NCI-H2196 treated with DMSO at 0.1 percent for 48 hours (cell line): ENCODE data around the gene YPEL4.

Source experiments
- DNase-seq: peaks from one replicate; lab custom pipeline; 2025; ENCODE audit not compliant: unreplicated experiment; lab: John Stamatoyannopoulos, UW

The YPEL4 gene

DNA sequence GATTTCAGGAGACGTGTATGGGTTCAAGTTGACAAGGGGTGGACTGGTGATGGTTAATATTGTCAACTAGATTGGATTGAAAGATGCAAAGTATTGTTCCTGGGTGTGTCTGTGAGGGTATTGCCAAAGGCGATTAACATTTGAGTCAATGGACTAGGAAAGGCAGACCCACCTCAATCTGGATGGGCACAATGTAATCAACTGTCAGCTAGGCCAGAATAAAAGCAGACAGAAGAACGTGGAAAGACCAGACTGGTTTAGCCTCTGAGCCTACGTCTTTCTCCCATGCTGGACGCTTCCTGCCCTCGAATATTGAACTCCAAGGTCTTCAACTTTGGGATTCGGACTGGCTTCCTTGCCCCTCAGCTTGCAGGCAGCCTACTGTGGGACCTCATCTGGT, 1.7 kb upstream of the YPEL4 start:
- DNase-seq = no peak

DNA sequence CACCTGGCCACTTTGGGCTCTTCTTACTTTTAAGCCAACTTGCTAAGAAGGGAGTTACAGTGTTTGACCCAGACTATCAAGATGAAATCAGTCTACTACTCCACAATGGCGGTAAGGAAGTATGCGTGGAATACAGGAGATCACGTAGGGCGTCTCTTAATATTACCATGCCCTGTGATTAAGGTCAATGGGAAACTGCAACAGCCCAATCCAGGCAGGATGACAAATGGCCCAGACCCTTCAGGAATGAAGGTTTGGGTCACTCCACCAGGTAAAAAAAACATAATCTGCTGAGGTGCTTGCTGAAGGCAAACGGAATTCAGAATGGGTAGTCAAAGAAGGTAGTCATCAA, 1.0 kb upstream of the YPEL4 start:
- no peak for DNase-seq

DNA sequence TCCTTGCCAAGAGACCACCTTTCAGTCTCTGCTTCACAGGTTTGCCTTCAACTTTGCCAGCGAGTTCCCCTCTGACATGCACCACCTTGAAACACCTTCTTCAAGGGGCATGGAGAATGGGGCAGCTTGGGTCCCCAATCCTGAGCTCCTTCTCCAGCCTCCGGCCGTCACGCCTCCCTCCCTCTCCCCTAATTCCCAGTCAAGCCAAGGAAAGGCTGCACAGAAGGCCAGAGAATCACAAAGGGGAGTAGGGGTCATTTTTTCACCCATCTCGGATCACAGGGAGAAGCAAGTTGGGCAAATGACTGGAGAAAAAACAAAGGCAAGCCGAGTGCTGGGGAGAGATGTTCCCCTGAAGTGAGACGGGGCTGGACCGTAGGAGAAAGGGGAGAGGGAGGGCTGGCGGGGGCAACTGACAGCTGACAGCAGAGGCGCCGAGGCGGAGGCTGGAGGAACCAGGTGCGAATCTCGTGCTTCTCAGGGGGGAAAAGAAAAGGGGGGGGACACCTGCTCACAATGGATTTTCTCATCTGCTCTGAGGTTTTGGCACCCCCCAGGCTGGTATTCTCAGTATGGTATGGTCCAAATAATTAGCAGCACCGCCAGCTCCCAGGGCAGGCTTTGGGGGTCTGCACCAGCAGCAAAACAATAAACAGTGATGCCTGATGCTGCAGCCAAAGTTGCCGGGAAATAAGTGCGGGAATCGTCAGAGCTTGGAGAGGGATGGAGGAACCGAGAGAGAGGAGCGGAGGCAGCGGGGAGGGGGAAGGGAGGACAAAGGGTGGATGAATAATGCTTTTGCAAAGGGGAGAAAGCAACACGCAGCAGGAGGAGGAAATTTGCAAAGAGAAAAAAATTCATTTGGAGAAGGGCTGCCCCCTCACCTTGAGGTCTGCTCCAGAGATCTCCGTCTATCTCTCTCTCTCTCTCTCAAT, 644 bp downstream of the YPEL4 start:
- DNase-seq = no peak

DNA sequence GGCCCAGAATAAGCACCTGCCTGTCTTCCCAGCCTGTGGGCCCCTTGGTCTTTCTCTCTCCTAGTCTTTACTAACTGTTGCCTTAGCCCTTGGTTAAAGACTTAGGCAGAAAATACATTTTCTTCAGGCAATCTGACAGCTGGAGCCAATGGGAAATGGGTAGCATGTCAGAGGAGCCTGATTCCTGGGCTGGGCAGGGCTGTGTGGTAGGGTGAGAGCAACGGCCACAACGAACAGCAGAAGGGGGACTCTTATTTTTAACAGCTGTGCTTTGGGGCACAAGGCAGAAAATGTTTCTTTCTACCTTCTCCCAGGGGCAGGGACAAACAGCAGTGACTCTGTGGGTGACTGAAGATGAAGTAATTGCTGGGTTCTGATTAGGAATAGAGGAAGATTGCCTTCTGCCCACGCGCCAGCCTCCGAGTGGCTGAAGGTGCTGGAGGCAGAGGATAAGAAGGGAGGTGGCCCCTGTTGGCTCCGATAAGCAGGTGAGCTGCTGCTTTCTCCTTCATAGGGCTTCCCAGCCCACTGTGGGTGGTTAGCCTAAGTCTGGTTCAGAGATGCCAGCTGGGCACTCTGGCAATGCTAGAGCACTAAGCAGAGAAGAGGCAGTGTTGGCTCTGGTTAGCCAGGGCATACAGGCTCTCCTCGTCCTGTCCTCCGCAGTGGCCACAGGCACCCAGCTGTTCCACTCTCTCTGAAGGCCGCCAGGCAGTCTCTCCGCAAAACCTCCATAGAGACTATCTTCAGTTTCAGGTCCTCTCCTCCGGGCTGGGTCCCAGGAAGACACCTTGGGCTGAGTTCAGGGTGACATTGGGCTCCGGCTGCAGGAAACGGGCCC, 1.5 kb downstream of the YPEL4 start:
- no peak for DNase-seq

DNA sequence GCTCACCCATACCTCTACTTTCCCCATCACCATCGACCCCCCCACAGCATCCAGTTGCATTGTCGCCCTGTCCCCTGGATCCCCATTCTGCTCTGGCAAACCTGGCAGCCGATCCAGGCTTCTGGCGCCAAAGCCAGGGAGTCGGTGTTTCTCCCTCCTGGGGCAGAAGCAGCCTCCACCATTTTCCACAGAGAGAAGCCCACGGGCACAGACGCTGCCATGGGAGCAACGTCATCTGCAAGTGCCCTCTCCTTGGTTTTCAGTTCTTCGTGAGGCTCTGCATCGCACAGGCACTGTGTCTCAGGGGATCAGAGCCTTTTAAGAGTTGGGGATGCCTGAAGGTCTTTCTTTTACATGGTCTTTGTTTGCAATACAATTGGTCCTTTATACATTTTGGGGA, 2.3 kb downstream of the YPEL4 start:
- no peak for DNase-seq

DNA sequence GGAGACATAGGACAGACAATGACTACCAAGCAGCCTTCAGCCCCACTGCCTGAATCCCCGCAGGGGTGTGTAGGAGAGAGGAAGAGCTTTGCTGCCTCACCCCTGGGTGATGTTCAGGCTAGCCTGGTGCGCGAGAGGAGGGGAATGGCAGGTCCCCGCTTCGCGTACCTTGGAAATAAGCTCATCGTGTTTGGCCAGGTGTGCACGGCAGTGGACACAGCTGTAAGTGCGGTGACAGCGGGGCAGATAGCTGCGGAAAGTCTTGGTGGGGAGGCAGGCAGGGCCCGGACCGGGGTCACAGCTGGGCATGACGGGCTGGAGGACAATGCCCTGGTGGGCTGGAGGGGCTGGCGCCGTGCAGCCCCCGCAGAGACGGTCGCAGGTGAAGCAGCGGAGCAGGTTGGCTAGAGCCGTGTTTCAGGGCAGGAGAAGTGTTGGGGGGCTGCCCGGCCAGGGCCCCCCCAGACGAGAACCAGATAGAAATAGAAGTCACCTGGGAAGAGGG, 2.9 kb downstream of the YPEL4 start:
- no peak for DNase-seq

DNA sequence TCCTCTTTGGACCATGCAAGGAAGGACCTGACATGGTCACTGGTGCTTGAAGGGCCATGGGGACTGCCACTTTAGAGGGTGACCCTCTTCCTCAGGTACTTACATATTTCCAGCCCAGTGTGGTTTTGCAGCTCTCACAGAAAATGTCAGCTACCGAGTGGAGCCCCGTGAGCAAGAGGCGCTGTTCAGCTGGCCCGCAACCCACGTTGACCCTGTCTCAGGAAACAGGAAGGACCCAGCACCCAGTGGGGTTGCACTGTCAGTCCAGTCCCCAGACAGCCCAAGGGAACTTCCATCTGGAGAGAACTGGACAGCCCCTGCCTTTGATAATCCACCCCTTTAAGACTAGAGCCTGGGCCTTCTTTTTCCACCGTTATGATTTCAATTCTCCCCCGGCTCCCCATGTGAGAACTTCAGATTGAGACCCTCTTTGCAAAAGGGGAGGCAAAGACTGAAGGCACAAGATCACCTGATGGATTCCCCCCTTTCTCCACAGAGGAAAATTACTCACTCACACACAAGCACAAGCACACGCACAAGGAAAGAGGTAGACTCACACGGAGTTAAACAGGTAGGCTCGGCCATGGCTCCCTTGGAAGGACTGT, 3.4 kb downstream of the YPEL4 start:
- DNase-seq = no peak

DNA sequence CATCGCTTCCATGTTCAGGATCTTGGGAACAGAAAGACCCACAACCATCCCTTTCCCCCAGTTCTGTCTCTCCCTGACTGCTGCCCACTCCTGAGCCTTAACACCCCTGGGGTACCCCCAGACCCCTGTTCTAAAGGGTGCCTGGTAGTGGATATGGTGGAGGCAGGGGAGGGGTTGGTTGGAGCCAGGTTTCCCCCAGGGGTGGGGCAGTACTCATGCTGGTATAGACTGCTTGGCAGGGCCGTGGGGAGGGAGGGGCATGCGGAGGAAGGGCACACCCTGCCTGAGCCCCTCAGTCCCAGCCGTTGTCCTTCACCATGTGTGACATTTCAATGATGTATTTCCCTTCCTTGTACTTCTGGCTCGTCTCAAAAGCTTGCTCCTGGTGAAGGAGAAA, 4.0 kb downstream of the YPEL4 start:
- no peak for DNase-seq

DNA sequence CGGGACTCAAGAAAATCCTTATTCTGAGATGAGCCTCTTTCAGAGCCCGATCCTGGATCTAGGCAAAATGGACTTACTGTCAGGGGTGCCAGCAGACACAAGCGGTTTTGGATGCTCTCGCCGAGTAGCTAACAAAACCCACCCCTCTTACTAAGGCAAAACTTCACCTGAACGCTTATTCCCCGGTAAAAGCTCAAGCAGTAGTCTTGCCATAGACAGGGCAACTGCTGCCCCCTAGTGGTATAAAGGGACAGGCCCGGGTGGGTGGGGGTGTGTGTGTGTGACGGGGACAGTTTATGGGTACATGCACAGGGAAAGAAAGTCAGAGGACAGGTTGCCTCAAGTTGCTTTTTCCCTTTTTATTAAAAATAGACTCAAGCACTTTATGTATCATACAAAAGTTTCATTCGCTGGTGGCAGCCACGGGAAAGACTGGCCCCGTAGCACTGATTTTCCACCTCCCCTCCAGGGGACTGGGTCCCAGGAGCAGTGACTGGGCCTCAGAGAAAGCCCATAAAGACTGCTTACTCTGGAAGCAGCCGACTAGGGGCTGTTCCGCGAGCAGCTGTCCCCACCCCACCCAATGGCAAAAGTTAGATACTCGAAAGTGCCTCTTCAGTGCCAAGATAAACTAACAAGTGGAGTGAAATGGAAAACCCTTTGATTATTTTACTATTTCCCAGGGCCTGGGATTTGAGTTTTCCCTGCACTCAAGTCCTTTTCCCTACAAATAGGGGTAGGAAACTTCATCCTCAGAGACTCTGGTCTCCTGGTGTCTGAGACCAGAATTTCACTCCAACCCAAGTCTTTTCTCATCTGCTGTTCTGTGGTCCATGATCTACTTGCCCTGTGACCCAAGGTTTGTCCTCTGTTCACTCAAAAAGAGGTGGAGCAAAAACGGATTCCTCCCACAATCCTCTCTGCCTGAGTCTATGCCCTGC, 4.7 kb downstream of the YPEL4 start:
- peak; percentile 62 for DNase-seq

DNA sequence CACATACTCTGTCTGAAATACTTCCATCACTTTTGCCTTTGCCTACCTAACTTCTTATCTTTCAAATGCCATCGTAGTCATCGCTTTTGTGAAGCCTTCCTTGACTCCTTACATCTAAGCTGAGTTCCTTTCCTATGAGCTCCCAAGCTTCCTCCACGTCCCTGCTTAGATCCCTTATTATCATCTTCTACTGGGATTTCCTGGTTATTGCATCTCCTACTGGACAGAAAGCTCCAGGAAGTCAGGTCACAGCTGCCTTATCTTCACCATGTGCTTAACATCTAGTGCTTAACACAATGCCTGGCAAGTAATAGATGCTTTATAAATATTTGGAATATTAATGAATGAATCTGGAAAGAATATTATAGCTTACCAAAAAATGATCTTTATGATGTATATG, 5.9 kb downstream of the YPEL4 start:
- DNase-seq = no peak

DNA sequence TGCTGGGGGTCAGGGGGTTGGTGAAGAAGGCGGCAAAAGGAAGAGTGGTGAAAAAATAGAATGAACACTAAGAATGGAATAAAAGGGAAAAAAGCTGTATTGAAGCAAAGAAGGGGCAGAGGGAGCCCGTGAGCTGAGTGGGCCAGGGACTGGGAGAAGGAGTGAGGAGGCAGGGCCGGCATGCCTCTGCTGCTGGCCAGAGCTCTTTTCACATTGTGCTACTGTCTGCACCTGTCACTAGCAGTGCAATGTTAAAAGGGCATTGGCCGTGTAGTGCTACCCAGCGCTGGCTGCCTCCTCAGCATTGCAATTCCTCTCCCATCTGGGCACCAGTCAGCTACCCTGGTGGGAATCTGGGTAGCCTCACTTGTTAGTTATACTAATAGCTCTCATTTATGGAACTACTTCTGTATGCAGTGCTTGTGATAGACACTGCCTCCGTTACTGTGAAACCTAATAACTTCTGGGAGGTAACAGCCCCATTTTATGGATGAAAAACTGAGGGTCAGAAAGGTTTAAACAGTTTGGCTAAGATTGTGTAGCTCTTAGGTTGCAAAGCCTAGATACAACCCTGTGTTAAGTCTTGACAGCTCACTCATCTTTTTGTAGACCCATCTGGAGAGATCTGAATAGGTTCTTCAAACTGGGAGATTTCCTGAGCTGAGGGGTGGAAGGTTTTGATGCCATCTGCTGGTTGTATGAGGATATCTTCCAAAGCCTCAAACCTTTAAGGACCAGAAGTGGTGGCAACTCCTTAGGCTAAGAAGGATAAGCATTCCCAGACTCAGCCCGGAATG, 8.5 kb downstream of the YPEL4 start:
- DNase-seq = peak; percentile 28

DNA sequence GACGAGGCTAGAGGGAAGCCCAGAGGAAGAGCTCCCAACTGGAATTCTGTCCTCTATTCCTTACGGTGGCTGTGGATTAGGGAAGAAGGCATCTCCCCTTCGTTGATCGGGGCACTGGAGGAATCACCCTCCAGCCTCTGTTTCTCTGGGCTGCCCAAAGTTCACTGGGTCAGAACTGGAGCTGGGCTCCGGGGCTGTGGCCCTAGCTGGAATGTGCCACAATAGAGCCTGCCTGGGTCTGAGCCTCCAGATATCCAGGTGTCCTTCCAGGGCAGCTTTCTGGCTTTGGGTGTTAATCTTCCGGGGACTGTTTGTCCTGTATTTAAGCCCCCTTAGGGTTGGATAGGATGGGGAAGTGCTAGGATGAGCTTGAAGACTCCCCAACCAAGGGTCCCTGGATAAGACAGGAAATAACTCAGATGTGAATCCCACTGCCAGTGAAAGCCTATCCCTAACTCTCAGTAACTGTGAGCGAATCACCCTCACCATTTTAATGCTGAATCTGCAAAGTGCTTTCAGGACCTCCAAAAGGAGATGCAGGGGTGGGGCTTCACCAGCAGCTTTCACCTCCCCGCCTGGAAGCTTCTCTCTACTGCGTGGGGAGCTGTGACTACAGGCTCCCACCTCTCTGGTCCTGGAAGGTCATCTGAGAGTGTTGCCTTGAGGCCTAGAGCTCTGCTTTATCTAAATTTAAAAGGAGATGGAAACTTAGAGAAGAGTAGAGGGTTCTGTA, 9.5 kb downstream of the YPEL4 start:
- DNase-seq = no peak

DNA sequence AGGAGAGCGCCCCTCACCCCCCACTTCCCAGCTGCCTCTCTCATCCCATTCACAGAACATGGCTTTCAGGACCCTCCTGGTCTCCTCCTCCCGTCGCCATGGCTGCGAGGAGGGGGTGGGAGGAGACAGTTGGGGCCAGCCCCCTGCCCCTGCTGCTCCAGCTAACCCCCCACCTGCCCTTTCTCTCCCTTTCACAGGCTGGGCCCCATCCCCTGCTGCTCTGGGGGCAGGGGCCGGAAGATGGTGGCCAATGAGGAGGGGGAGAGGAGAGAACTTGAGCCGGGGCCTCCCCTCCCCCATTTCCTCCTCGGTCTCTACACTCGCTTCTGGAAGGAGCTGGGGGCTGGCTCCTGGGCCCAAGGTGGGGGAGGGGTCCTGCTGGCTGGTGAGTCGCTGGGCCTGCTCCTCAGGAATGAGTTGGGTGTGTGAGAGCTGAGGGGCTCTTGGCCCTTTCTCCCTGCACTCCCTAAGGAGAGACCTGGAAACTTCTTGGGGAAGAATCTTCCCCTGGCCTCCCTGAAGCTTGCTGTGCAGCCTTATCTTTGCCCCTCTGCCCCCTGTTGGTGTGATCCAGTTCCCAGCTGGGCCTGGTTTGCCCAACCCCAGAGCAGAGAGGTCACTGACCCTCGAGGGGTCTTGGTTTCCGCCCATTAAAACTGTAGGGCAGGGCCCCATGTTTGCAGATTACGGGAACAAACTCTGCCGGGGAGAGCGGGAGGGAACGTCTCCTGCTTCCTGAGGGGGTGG, 10.2 kb downstream of the YPEL4 start:
- DNase-seq = no peak

DNA sequence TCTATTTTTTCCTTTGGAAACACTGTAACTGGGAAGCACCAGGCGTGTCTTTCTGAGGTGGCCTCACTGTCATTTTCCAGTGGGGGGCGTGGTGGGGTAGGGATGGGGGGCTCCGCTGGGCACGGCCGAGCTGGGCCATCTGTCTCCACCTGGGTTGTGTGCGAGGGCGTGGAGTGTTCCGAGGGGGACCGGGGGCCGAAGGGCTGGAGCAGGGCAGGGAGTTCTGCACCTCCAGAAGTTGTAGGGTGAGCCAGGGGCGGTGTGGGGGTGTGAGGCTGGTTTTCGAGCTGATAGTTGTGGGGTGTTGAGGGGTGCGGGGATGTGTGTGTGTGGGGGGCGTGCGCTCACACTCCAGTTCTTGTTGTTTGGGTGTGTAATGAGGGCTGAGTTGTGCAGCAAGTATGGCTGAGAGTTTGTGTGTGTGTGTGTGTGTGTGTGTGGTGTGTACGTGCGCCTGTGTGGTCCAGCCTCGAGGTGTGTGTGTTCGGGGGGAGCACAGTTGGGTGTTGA, 10.8 kb downstream of the YPEL4 start:
- DNase-seq = no peak

DNA sequence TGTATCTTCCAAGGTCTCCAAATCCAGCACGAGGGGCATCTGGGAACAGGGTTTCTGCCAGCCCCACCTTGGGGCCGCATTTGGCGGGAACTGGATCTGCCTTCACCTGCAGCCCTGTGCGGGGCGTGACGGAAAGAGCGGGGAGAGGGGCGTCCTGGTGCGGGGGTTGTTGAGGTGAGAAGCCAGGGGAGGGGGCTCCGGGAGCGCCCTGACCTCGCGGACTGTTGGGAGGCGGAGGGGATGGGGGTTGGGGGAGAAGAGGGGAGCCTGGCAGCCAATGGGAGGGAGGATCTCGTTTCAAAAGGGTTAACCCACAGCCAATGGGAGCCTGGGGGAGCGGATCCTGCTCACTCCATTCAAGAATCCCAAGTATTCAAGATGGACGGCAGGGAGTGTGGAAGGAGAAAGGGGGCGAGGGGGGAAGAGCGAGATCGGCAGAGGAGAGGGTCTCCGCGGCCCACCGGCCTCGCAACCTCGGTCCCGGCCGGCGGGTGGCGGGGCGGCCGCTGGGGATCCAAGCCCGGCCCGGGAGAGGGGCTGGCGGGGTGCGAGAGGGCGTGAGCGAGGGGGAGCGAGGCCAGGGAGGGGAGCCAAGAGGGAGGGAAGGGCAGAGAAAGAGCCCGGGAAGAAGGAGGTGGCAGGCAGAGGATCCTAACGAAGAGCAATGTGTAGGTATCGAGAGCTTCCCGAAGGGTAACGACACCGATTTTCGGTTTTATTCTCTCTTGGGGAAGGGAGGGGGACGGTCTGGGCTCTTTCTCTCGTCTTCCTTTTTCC, 11.5 kb downstream of the YPEL4 start:
- peak; percentile 52 for DNase-seq

DNA sequence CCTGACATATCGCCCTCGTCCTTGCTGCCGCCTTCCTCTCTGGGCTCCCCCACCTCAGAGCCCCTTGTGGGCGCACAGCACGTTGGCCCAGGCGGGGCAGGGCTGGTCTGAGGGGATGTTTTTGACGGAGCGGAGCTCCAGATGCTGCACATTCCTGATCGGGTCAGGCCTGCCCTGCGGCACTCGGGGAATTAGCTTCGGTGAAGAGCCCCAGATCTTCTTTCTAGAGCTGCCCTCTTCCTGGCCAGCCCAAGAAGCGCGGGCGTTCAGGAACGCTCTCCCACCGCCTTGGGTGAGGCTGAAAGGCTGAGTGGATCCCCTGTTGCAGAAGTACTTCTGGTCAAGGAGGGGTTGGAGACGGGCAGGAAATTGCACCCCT, 12.1 kb downstream of the YPEL4 start:
- no peak for DNase-seq

DNA sequence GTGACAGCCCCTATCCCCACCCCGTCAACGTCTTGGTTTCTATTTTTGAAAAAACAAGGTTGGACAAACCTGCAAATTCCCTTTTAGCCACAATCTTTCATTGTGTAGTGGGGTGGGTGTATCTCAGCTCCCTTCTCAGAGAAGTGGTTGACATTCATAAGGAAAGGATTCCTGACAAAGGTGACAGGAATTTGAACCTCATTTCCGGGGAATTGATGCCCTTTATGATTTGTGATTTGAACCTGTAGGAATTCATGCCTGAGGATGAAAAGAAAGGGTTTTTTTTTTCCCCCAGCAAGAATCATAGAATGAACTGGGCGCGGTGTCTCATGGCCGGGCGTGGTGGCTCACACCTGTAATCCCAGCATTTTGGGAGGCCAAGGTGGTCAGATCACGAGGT, 14.5 kb downstream of the YPEL4 start:
- no peak for DNase-seq
